ENCODE results near the gene CIB1. TPM values are rescaled to one million over a fixed set of nuclear protein-coding genes. Genes with fewer than 3 reads are reported as not detected.

CIB1 gene
- total RNA-seq, result 40.5 and 41.3 TPM in 2 replicates

GRCh38 chr15:90233387-90234095 is at the start of gene CIB1:
TSS of gene CIB1 (minus strand) at chr15:90233941. CDS start at chr15:90233885, 56 bp downstream.

GRCh38 chr15:90265271-90266060 is 31.7 kb upstream of the CIB1 start, which contains the start of gene NGRN:
TSS of gene NGRN (plus strand) at chr15:90265672. CDS start at chr15:90265713, 41 bp downstream.

GRCh38 chr15:90249203-90249863 is 15.6 kb upstream of the CIB1 start, which contains the start of gene TTLL13:
TSS of gene TTLL13 (plus strand) at chr15:90249556. CDS start at chr15:90250631, 1,075 bp downstream.

GRCh38 chr15:90234096-90234988 is 601 bp upstream of the CIB1 start, which contains the start of gene GDPGP1:
TSS of gene GDPGP1 (plus strand) at chr15:90234209. CDS start at chr15:90240909, 6,700 bp downstream.

GRCh38 chr15:90201130-90201943 is 32.4 kb downstream of the CIB1 start, which contains the start of gene SEMA4B:
TSS of gene SEMA4B (plus strand) at chr15:90201330. CDS start at chr15:90201579, 249 bp downstream.

Other genes starting within 250 kb of the CIB1 start
- gene ZNF710, start 232.6 kb downstream of the CIB1 start, total RNA-seq, result 9.8 and 10.1 TPM in 2 replicates
- gene IDH2, start 131.5 kb downstream of the CIB1 start, total RNA-seq, result 97.3 and 99.0 TPM in 2 replicates
- gene SEMA4B, start 32.6 kb downstream of the CIB1 start, total RNA-seq, result 10.7 and 12.4 TPM in 2 replicates
- gene GDPGP1, start 268 bp upstream of the CIB1 start, total RNA-seq, result 4.2 and 6.1 TPM in 2 replicates
- not detected in 2 replicates for gene TTLL13, start 15.6 kb upstream of the CIB1 start, total RNA-seq
- 76.5 and 82.1 TPM in 2 replicates for gene NGRN, start 31.7 kb upstream of the CIB1 start, total RNA-seq
- 0.67 and 0.89 TPM in 2 replicates for gene ZNF774, start 118.3 kb upstream of the CIB1 start, total RNA-seq
- 111 and 122 TPM in 2 replicates for gene IQGAP1, start 154.3 kb upstream of the CIB1 start, total RNA-seq